Liver (tissue), 3 donors: ENCODE measurements around the gene CYP2E1.
"Not testable (repeated sequence)": the region's sequence is repeated elsewhere in the genome, so short reads cannot be mapped to it uniquely, and the experiment has no call there.

ENCODE experiments used
- ATF3 ChIP-seq: IDR thresholded peaks from 2 replicates; pipeline ENCODE4 v1.6.1; 2016; ENCODE audit warnings: antibody characterized with exemption
- FOXA1 ChIP-seq: IDR thresholded peaks from 2 replicates; pipeline ENCODE4 v1.6.1; 2016; ENCODE audit warnings: antibody characterized with exemption
- GABPA ChIP-seq, 2 donors: IDR thresholded peaks in 1 of 2; conservative IDR thresholded peaks in 1 of 2; 2 replicates each; pipeline ENCODE4 v1.6.1; 2016; ENCODE audit warnings: antibody characterized with exemption in 2 of 2, mild to moderate bottlenecking in 1 of 2, moderate library complexity in 1 of 2
- HNF4G ChIP-seq: IDR thresholded peaks from 2 replicates; pipeline ENCODE4 v1.6.1; 2016; ENCODE audit warnings: antibody characterized with exemption
- MAX ChIP-seq: IDR thresholded peaks from 2 replicates; pipeline ENCODE4 v1.6.1; 2016; ENCODE audit warnings: antibody characterized with exemption
- RAD21 ChIP-seq, 2 donors: IDR thresholded peaks; 2 replicates each; pipeline ENCODE4 v1.6.1; 2016; ENCODE audit warnings: antibody characterized with exemption in 2 of 2, mild to moderate bottlenecking in 2 of 2
- RXRA ChIP-seq, 2 donors: IDR thresholded peaks; 2 replicates each; pipeline ENCODE4 v1.6.1; 2017 to 2018; ENCODE audit warnings: antibody characterized with exemption in 2 of 2, mild to moderate bottlenecking in 1 of 2
- SP1 ChIP-seq: IDR thresholded peaks from 2 replicates; pipeline ENCODE4 v1.6.1; 2018; ENCODE audit warnings: antibody characterized with exemption, mild to moderate bottlenecking
- TAF1 ChIP-seq: conservative IDR thresholded peaks from 2 replicates; pipeline ENCODE4 v1.6.1; 2016; ENCODE audit warnings: antibody characterized with exemption, mild to moderate bottlenecking
- YY1 ChIP-seq: IDR thresholded peaks from 2 replicates; pipeline ENCODE4 v1.6.1; 2016; ENCODE audit warnings: antibody characterized with exemption, mild to moderate bottlenecking
- TF ChIP-seq, protein P1 (sequence below): fragments of 150-350 bp; IDR thresholded peaks from 2 replicates; pipeline ENCODE4 v1.5.1; 2017; ENCODE audit warnings: improper control_type of control experiment, low read depth, low read length; ENCODE audit not compliant: missing input control
- TF ChIP-seq, protein P2 (sequence below): IDR thresholded peaks from 2 replicates; pipeline ENCODE4 v1.6.1; 2016; ENCODE audit warnings: antibody characterized with exemption, mild to moderate bottlenecking
- donor health status: healthy.
- donor health status: healthy.

- not testable (repeated sequence) for TF ChIP-seq FOXA1; RAD21 (IDR thresholded peaks at IDR 0.05); TAF1; MAX; ATF3; RXRA (IDR thresholded peaks at IDR 0.05); YY1; SP1; HNF4G; GABPA (IDR thresholded peaks at IDR 0.05 in 1 of 2, conservative IDR thresholded peaks at IDR 0.05 in 1 of 2)
- TF ChIP-seq, protein P1, sequence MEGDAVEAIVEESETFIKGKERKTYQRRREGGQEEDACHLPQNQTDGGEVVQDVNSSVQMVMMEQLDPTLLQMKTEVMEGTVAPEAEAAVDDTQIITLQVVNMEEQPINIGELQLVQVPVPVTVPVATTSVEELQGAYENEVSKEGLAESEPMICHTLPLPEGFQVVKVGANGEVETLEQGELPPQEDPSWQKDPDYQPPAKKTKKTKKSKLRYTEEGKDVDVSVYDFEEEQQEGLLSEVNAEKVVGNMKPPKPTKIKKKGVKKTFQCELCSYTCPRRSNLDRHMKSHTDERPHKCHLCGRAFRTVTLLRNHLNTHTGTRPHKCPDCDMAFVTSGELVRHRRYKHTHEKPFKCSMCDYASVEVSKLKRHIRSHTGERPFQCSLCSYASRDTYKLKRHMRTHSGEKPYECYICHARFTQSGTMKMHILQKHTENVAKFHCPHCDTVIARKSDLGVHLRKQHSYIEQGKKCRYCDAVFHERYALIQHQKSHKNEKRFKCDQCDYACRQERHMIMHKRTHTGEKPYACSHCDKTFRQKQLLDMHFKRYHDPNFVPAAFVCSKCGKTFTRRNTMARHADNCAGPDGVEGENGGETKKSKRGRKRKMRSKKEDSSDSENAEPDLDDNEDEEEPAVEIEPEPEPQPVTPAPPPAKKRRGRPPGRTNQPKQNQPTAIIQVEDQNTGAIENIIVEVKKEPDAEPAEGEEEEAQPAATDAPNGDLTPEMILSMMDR: not testable (repeated sequence)
- TF ChIP-seq, protein P2, sequence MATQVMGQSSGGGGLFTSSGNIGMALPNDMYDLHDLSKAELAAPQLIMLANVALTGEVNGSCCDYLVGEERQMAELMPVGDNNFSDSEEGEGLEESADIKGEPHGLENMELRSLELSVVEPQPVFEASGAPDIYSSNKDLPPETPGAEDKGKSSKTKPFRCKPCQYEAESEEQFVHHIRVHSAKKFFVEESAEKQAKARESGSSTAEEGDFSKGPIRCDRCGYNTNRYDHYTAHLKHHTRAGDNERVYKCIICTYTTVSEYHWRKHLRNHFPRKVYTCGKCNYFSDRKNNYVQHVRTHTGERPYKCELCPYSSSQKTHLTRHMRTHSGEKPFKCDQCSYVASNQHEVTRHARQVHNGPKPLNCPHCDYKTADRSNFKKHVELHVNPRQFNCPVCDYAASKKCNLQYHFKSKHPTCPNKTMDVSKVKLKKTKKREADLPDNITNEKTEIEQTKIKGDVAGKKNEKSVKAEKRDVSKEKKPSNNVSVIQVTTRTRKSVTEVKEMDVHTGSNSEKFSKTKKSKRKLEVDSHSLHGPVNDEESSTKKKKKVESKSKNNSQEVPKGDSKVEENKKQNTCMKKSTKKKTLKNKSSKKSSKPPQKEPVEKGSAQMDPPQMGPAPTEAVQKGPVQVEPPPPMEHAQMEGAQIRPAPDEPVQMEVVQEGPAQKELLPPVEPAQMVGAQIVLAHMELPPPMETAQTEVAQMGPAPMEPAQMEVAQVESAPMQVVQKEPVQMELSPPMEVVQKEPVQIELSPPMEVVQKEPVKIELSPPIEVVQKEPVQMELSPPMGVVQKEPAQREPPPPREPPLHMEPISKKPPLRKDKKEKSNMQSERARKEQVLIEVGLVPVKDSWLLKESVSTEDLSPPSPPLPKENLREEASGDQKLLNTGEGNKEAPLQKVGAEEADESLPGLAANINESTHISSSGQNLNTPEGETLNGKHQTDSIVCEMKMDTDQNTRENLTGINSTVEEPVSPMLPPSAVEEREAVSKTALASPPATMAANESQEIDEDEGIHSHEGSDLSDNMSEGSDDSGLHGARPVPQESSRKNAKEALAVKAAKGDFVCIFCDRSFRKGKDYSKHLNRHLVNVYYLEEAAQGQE: not testable (repeated sequence)
These were observed 28.0 kb upstream of the CYP2E1 start for GRCh38 chr10:133499176-133499575.
